Muscle layer of colon (tissue), 2 donors: ENCODE data around the gene LRCH2.

Experiments
- H3K27ac ChIP-seq: one replicate; pipeline ENCODE4 v1.7.0; 2013; ENCODE audit warnings: low read depth, mild to moderate bottlenecking, low read length, moderate library complexity
- H3K27me3 ChIP-seq, 2 donors: one replicate each; pipeline ENCODE4 v1.7.0; 2013; ENCODE audit warnings: low read length in 2 of 2, mild to moderate bottlenecking in 2 of 2; ENCODE audit not compliant: insufficient read depth in 2 of 2, control insufficient read depth in 1 of 2
- H3K36me3 ChIP-seq: one replicate; pipeline ENCODE4 v1.7.0; 2013; ENCODE audit warnings: mild to moderate bottlenecking, low read length; ENCODE audit not compliant: insufficient read depth
- H3K4me1 ChIP-seq: one replicate; pipeline ENCODE4 v1.7.0; 2013; ENCODE audit warnings: mild to moderate bottlenecking, low read length; ENCODE audit not compliant: insufficient read depth
- H3K4me3 ChIP-seq, 2 donors: one replicate each; pipeline ENCODE4 v1.7.0; 2013; ENCODE audit warnings: low read length in 2 of 2, low read depth in 1 of 2, mild to moderate bottlenecking in 1 of 2, moderate library complexity in 1 of 2
- H3K9ac ChIP-seq: one replicate; pipeline ENCODE4 v1.7.0; 2013; ENCODE audit warnings: low read length
- H3K9me3 ChIP-seq: one replicate; pipeline ENCODE4 v1.7.0; 2013; ENCODE audit warnings: mild to moderate bottlenecking, low read length
- donor health status: abdominal sarcoma.
- donor health status: Adenocarcinoma of cecum.

Gene LRCH2

DNA sequence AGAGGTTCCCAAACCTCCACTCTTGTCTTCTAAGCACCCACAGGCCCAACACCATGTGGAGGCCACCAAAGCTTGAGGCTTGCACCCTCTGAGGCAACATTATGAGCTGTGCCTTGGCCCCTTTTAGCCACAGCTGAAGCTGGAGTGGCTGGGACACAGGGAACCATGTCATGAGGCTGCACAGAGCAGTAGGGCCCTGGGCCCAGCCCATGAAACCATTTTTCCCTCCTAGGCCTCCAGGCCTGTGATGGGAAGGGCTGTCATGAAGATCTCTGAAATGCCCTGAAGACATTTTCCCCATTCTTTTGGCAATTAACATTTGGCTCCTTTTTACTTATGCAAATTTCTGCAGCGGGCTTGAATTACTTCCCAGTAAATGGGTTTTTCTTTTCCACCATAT, 29.9 kb downstream of the LRCH2 start:
- Histone ChIP-seq H3K9me3 (no peaks in the 10 kb centered on the region), H3K27me3 (no peaks in the 10 kb centered on the region), H3K9ac (no peak overlapping the region), H3K4me3 (no peak overlapping the region), H3K36me3 (no peaks in the 10 kb centered on the region), H3K4me1 (no peaks in the 10 kb centered on the region), H3K27ac (no peak overlapping the region)

DNA sequence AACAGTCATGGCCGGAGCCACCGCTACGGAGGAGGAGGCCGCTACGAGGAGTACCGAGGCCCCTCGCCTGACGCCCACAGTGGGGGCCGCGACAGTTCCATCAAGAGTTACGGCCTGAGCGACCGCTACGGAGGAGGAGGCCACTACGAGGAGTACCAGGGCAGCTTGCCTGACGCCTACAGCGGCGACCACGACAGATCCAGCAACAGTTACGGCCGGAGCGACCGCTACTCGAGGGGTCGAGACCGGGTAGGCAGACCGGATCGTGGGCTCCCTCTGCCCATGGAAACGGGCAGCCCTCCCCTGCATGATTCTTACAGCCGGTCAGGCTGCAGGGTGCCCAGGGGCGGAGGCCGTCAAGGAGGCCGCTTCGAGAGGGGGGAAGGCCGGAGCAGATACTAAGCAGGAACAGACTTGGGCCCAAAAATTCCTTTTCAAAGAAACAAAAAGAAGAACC, 41.6 kb downstream of the LRCH2 start:
- Histone ChIP-seq H3K27ac (no peak overlapping the region), H3K9ac (no peak overlapping the region), H3K4me3 (no peak overlapping the region), H3K27me3 (peaks cover 0 to 5% of the 10 kb centered on the region in 2 donors), H3K4me1 (no peaks in the 10 kb centered on the region), H3K36me3 (no peaks in the 10 kb centered on the region), H3K9me3 (no peaks in the 10 kb centered on the region)

DNA sequence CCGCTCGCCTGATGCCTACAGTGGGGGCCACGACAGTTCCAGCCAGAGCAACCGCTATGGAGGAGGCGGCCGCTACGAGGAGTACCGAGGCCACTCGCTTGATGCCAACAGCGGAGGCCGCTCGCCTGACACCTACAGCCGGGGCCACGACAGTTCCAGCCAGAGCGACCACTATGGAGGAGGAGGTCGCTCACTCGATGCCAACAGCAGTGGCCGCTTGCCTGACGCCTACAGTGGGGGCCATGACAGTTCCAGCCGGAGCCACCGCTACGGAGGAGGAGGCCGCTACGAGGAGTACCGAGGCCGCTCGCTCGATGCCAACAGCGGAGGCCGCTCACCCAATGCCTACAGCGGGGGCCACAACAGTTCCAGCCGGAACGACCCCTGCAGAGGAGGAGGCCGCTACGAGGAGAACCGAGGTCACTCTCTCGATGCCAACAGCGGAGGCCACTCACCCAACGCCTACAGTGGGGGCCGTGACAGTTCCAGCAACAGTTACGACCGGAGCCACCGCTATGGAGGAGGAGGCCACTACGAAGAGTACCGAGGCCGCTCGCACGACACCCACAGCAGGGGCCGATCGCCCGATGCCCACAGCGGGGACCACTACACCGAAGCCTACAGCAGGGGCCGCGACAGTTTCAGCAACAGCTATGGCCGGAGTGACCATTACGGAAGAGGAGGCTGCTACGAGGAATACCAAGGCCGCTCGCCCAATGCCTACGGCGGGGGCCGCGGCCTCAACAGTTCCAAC, 42.2 kb downstream of the LRCH2 start:
- peaks cover 0 to 5% of the 10 kb centered on the region in 2 donors for H3K27me3 ChIP-seq
- no peak overlapping the region for H3K27ac ChIP-seq
- H3K4me1 ChIP-seq: no peaks in the 10 kb centered on the region

DNA sequence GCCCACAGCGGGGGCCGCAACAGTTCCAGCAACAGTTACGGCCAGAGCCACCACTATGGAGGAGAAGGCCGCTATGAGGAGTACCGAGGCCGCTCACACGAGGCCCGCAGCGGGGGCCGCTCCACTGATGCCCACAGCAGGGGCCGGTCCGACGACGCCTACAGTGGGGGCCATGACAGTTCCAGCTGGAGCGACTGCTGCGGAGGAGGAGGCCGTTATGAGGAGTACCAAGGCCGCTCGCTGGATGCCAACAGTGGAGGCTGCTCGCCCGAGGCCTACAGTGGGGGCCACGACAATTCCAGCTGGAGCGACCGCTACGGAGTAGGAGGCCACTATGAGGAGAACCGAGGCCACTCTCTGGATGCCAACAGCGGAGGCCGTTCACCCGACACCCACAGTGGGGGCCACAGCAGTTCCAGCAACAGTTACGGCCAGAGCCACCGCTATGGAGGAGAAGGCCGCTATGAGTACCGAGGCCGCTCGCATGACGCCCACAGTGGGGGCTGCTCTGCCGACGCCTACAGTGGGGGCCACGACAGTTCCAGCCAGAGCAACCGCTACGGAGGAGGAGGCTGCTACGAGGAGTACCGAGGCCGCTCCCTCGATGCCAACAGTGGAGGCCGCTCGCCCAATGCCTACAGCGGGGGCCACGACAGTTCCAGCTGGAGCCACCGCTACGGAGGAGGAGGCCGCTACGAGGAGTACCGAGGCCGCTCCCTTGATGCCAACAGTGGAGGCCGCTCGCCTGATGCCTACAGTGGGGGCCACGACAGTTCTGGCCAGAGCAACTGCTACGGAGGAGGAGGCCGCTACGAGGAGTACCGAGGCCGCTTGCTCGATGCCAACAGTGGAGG, 43.0 kb downstream of the LRCH2 start:
- no peak overlapping the region for H3K4me3 ChIP-seq
- H3K9me3 ChIP-seq: no peaks in the 10 kb centered on the region
- H3K4me1 ChIP-seq: no peaks in the 10 kb centered on the region
- H3K27ac ChIP-seq: no peak overlapping the region
- H3K36me3 ChIP-seq: no peaks in the 10 kb centered on the region
- no peak overlapping the region for H3K9ac ChIP-seq
- H3K27me3 ChIP-seq: no peaks in the 10 kb centered on the region

More for the DNA sequence above, 42.2 kb downstream of the LRCH2 start:
- H3K4me3 ChIP-seq: no peak overlapping the region
- H3K9ac ChIP-seq: no peak overlapping the region
- H3K36me3 ChIP-seq: no peaks in the 10 kb centered on the region
- no peaks in the 10 kb centered on the region for H3K9me3 ChIP-seq

DNA sequence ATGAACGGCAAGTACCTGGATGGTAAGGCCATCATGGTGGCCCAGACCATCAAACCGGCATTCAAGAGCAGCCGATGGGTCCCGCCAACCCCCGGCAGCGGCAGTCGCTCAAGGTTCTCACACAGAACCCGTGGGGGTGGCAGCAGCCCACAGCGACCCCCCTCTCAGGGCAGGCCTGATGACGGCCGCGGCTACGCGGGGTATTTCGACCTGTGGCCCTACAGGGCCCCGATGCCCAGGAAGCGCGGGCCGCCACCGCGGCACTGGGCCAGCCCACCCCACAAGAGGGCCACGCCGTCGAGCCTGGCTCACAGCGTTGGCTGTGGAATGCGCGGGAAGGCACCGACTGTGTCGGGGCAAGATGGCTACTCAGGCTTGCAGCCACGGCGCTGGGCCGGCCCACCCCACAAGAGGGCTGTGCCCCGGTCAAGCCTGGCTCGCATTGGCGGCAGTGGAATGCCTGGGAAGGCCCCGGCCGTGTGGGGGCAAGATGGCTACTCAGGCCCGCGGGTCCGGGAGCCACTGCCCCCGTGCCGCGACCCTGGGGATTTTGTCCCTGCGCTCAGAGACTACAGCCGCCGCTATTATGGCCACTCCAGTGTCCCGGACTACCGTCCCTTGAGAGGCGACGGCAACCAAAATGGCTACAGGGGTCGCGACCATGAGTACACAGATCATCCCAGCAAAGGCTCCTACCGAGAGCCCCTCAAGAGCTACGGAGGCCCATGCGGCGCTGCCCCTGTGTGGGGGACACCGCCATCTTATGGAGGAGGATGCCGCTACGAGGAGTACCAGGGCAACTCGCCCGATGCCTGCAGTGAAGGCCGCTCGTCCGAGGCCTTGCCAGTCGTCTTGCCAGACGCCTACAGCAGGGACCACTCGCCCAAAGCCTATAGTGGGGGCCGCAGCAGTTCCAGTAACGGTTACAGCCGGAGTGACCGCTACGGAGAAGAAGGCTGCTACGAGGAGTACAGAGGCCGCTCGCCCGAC, 44.0 kb downstream of the LRCH2 start:
- no peaks in the 10 kb centered on the region for H3K36me3 ChIP-seq
- H3K27me3 ChIP-seq: no peaks in the 10 kb centered on the region
- H3K27ac ChIP-seq: no peak overlapping the region
- H3K4me1 ChIP-seq: no peaks in the 10 kb centered on the region
- H3K4me3 ChIP-seq: no peak overlapping the region
- no peaks in the 10 kb centered on the region for H3K9me3 ChIP-seq
- no peak overlapping the region for H3K9ac ChIP-seq

DNA sequence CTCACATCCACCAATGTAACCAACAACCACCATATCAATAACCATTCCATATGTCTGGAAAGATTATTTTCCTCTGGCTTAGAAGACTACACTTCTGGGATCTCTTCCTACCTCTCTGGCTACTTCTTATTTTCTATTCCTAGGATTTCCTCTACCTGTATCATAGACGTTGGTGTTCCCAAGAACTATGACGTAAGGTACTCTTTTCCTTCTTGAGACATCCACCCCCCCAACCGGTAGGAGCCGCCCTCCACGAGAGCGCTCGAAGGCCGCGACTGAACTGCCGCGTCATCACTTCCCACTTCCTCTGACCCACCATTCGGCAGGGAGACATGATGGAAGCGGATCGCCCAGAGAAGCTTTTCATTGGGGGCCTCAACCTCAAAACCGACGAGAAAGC, 44.8 kb downstream of the LRCH2 start, which contains the start of gene RBMXL3:
RBMXL3 (plus strand) TSS at position 301 of the 400 bp plus-strand sequence; CDS start at position 333, 32 bp downstream.
- Histone ChIP-seq H3K36me3 (no peaks in the 10 kb centered on the region), H3K4me3 (no peak within 1 kb of the TSS), H3K9ac (no peak within 1 kb of the TSS), H3K9me3 (no peaks in the 10 kb centered on the region), H3K4me1 (no peaks in the 10 kb centered on the region), H3K27me3 (no peaks in the 10 kb centered on the region), H3K27ac (no peak within 1 kb of the TSS)

DNA sequence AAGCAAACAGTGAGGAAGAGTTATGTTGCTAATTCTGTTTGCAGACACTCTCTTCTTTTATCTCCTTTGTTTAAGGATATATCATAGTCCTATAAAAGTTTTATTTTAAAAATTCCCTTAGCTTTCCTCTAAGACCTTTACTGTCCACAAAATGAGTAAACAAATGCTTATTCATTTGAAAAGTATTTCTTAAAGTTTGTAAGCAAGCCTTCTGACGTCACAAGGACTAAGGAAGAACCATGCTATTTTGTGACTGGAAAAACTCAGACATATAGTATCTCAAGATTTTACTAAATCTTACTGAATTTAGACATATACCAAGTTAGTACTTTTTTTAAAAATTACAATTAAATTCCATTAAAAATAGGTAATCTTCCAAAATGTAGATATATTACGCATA, 49.9 kb downstream of the LRCH2 start:
- H3K9me3 ChIP-seq: no peaks in the 10 kb centered on the region
- H3K27me3 ChIP-seq: no peaks in the 10 kb centered on the region
- no peaks in the 10 kb centered on the region for H3K4me1 ChIP-seq
- H3K36me3 ChIP-seq: no peaks in the 10 kb centered on the region
- no peak overlapping the region for H3K9ac ChIP-seq
- no peak overlapping the region for H3K27ac ChIP-seq
- no peak overlapping the region for H3K4me3 ChIP-seq

DNA sequence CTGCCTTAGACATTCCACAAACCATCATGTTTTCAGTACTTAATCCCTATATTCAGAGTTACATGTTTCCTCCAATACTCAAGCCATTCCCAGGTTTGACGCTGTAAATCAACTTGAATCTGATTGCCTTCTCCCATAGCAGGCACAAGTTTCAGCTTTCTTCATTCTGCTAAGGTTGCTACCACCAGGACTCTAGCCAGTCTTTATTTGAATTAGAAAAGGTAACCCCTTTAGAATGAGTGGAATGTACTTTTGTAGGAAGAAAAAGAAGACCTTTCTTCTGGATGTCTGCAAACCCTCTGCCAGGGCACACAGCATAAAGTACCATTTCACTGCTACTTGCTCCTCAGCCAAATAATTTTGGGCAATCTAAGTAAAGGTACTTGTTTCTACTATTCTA, 55.4 kb downstream of the LRCH2 start:
- no peaks in the 10 kb centered on the region for H3K9me3 ChIP-seq
- no peak overlapping the region for H3K9ac ChIP-seq
- no peaks in the 10 kb centered on the region for H3K36me3 ChIP-seq
- H3K27me3 ChIP-seq: no peaks in the 10 kb centered on the region
- H3K27ac ChIP-seq: no peak overlapping the region
- no peaks in the 10 kb centered on the region for H3K4me1 ChIP-seq
- no peak overlapping the region for H3K4me3 ChIP-seq

DNA sequence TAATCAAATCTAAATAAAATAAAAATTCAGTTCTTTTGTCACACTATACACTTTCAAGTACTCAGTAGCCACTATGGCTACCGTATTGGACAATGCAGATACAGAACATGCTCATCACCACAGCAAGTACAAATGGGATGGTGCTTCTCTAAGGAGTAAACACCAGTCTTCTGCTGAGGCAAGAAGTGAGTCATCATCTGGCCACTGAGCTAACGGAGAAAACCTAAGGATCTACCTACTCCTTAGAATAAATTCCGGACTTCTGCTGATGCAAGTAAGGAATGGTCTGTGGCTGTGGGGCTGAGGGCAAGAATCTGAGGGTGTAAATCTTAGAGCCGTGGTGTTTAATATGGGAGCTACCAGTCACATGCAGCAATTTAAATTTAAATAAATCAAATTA, 56.0 kb downstream of the LRCH2 start:
- Histone ChIP-seq H3K27ac (no peak overlapping the region), H3K9me3 (no peaks in the 10 kb centered on the region), H3K9ac (no peak overlapping the region), H3K36me3 (no peaks in the 10 kb centered on the region), H3K4me1 (no peaks in the 10 kb centered on the region), H3K27me3 (no peaks in the 10 kb centered on the region), H3K4me3 (no peak overlapping the region)

DNA sequence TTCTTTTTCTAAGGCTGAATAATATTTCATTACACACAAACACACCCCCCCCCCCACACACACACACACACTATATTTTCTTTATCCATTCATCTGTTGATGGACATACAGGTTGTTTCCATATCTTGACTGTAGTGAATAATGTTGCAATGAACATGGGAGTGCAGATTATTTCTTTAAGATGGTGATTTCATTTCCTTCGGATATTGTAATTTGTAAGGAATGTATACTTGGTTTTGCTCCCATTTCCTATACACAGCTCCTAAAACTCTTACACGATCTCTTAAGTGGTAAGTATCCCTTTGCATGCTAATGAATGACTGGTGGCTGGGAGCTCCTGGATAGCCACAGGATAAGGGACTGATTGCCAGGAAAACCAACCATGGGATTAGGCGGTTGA, 59.3 kb downstream of the LRCH2 start:
- H3K4me1 ChIP-seq: no peaks in the 10 kb centered on the region
- H3K9ac ChIP-seq: no peak overlapping the region
- no peaks in the 10 kb centered on the region for H3K9me3 ChIP-seq
- no peak overlapping the region for H3K27ac ChIP-seq
- H3K4me3 ChIP-seq: no peak overlapping the region
- H3K36me3 ChIP-seq: no peaks in the 10 kb centered on the region
- H3K27me3 ChIP-seq: no peaks in the 10 kb centered on the region

DNA sequence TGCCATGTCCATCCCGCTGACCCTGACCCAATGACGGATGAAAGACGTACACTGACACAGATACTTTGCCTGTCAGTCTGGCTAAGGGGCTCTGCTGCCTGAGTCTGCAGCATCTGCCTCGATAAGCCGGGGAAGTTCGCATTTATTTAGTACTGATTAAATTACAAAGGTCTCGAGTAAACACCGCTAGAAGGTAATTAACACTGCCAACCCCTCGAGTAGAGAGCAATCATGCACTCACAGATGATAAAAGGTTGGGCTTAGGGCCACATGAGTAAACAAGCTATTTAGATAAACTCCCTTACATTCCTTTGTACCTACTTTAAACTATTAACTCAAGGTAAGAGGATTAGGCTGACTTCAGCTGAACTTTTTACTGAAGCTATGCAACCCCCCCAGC, 60.7 kb downstream of the LRCH2 start:
- Histone ChIP-seq H3K4me1 (no peaks in the 10 kb centered on the region), H3K9me3 (no peaks in the 10 kb centered on the region), H3K27me3 (no peaks in the 10 kb centered on the region), H3K4me3 (no peak overlapping the region), H3K36me3 (no peaks in the 10 kb centered on the region), H3K9ac (no peak overlapping the region), H3K27ac (no peak overlapping the region)
